ENCODE results near the gene ZNF497.

Gene ZNF497

DNA sequence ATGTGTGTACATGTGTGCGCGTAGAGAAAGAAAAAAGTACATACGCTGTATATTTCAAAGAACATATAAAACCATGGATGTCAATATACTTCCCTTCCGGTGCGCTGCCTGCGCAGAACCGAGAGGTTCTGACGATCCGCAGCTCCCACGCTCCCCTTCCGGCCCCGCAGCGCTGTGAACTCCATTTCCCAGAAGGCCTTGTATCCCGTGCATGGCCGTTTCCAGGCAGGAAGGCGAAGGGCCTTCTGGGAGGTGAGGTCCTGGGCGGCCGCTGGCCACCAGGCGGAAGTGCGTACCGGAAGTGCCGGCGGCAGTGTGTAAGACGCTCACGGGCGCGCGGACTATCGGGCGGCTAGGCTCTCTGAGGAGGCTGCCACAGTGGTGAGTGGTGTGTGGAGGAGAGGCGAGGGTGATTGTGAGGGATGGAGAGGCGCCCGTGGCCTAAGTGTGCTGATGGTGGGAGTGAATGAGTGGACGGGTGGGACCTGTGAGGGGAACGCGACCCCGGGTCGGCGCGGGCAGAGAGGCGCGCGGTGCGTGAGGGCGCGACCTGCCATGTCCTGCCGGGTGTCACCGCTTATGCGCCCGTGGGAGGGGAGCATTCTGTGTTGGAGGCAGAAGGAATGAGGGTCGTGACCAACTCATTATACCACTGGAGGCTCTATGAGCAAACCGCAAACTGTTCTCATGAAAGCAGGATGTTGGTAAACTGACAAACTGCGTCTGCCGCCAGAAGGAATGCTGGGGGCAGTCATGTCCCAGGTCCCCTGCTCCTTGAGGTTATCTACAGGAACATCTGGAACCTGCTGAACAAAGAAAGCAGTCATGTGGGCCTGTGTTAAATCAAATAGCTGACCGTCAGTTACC lies 57.3 kb downstream of the ZNF497 start, which contains the start of gene ERVK3-1:
Gene ERVK3-1 (plus strand): TSS at position 313 of the 867 bp plus-strand sequence. CDS start 6,792 bp downstream, outside the sequence.
- Histone ChIP-seq H3K79me2 (ENCODE audit: low read length) (peaks cover 27% of the 10 kb centered on the region), H3K9me3 (replicated peaks; ENCODE audit: insufficient read depth, low read length) (no peaks in the 10 kb centered on the region), H3K4me1 (ENCODE audit: low read length) (no peaks in the 10 kb centered on the region), H3K9ac (ENCODE audit: low read length) (peak within 1 kb of the TSS; percentile 62), H3K27ac (ENCODE audit: low read length) (peak within 1 kb of the TSS; percentile 45; the same call in 1 of the 2 replicates), H3K4me2 (ENCODE audit: low read depth, low read length) (peak within 1 kb of the TSS; percentile 78), H4K20me1 (ENCODE audit: insufficient read depth, low read length) (no peaks in the 10 kb centered on the region), H2AFZ (ENCODE audit: low read length) (peak within 1 kb of the TSS; percentile 89), H3K9me2 (replicated peaks; ENCODE audit: insufficient read depth, low read length) (no peaks in the 10 kb centered on the region), H3K36me3 (replicated peaks; ENCODE audit: insufficient read depth, low read length) (peaks cover 16% of the 10 kb centered on the region; the same call in 1 of the 2 replicates), H3K27me3 (replicated peaks; ENCODE audit: insufficient read depth, low read length) (no peaks in the 10 kb centered on the region), H3F3A (ENCODE audit: insufficient read depth, low read length) (no peaks in the 10 kb centered on the region), H3K4me3 (ENCODE audit: low read length) (peak within 1 kb of the TSS; percentile 78)
- TF ChIP-seq EZH2 (optimal IDR thresholded peaks at IDR 0.05; ENCODE audit: low read depth, low read length) (no peak), CTCF (IDR thresholded peaks at IDR 0.05; ENCODE audit: low read length) (no peak), EZH2phosphoT487 (IDR thresholded peaks at IDR 0.05; ENCODE audit: low read length) (no peak)
- peak; percentile 97 for DNase-seq

DNA sequence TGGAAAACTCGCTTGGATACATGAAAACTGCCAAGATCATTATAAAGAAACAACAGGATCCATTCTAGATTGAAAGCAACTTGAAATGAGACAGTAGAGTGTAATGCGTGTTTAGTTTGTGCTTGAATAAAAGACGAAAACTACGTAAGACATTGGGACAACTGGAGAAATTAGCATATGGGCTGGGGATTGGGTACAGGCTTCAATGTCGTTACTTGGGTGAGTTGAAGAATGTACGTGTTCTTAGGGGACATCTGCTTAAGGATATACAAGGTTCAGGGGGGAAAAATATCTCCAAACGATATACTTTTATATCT lies 57.8 kb downstream of the ZNF497 start:
- H2AFZ ChIP-seq (ENCODE audit: low read length) = peak overlapping the region; percentile 89
- peak overlapping the region; percentile 58 for H3K4me2 ChIP-seq (ENCODE audit: low read depth, low read length)
- H3K4me3 ChIP-seq (ENCODE audit: low read length) = peak overlapping the region; percentile 78
- no peak for TF ChIP-seq CTCF (IDR thresholded peaks at IDR 0.05; ENCODE audit: low read length)
- TF ChIP-seq EZH2phosphoT487 (IDR thresholded peaks at IDR 0.05; ENCODE audit: low read length) = no peak
- no peak for TF ChIP-seq EZH2 (optimal IDR thresholded peaks at IDR 0.05; ENCODE audit: low read depth, low read length)
- H3K9me2 ChIP-seq (replicated peaks; ENCODE audit: insufficient read depth, low read length) = no peaks in the 10 kb centered on the region
- no peaks in the 10 kb centered on the region for H3K4me1 ChIP-seq (ENCODE audit: low read length)
- no peak overlapping the region for H3K9ac ChIP-seq (ENCODE audit: low read length)
- no peaks in the 10 kb centered on the region for H3K9me3 ChIP-seq (replicated peaks; ENCODE audit: insufficient read depth, low read length)
- H3F3A ChIP-seq (ENCODE audit: insufficient read depth, low read length) = no peaks in the 10 kb centered on the region
- H4K20me1 ChIP-seq (ENCODE audit: insufficient read depth, low read length) = no peaks in the 10 kb centered on the region
- H3K27me3 ChIP-seq (replicated peaks; ENCODE audit: insufficient read depth, low read length) = no peaks in the 10 kb centered on the region
- no peak for DNase-seq
- peaks cover 23% of the 10 kb centered on the region for H3K79me2 ChIP-seq (ENCODE audit: low read length)
- no peak overlapping the region for H3K27ac ChIP-seq (ENCODE audit: low read length)
- peaks cover 16% of the 10 kb centered on the region; the same call in 1 of the 2 replicates for H3K36me3 ChIP-seq (replicated peaks; ENCODE audit: insufficient read depth, low read length)

Data from MM.1S (cell line).